Activated naive CD8-positive, alpha-beta T cell treated with anti-CD3 and anti-CD28 coated beads, Interleukin-2, amount 10 ng/mL, durations not matched to agents 7 days and 5 days (primary cell): Measurements from ENCODE around the gene SAMD4A. TPM values are rescaled to one million over a fixed set of nuclear protein-coding genes. Genes with fewer than 3 reads are reported as not detected.

Experiments used
- ATAC-seq: fragments of 150-1000 bp; cut with Tn5 transposase; one replicate; pipeline ENCODE4 v1.10.0; 2021; ENCODE audit warnings: low read depth, moderate library complexity
- POLR2A ChIA-PET: fragments of 350-600 bp; sonication (Branson Sonifier 250); formaldehyde crosslinking; loops from one replicate; lab custom pipeline; 2021; ENCODE audit warnings: antibody characterized with exemption; lab: Charles Lee
- DNase-seq: peaks from one replicate; pipeline ENCODE4 v3.0.0; 2021
- H3K27ac Mint-ChIP-seq: one replicate; pipeline ENCODE4 v1.8.0; 2022; ENCODE audit warnings: mild to moderate bottlenecking, mixed read lengths
- H3K27me3 Mint-ChIP-seq: one replicate; pipeline ENCODE4 v1.8.0; 2022; ENCODE audit warnings: mild to moderate bottlenecking, moderate library complexity, mixed read lengths
- H3K36me3 Mint-ChIP-seq: one replicate; pipeline ENCODE4 v1.8.0; 2021; ENCODE audit warnings: mild to moderate bottlenecking, mixed read lengths
- H3K4me1 Mint-ChIP-seq: one replicate; pipeline ENCODE4 v1.8.0; 2021; ENCODE audit warnings: mixed read lengths
- H3K4me3 Mint-ChIP-seq: one replicate; pipeline ENCODE4 v1.8.0; 2022; ENCODE audit warnings: mild to moderate bottlenecking, moderate library complexity, mixed read lengths
- H3K9me3 Mint-ChIP-seq: one replicate; pipeline ENCODE4 v1.8.0; 2021; ENCODE audit warnings: mixed read lengths
- total RNA-seq, 2 experiments: library from RNA; stranded (reverse); gene quantifications; one replicate each; pipeline ENCODE4 v1.2.3, GENCODE V29; 2021

The SAMD4A gene
- total RNA-seq, 2 experiments from 2014 or later = 2.6 to 2.7 TPM

DNA sequence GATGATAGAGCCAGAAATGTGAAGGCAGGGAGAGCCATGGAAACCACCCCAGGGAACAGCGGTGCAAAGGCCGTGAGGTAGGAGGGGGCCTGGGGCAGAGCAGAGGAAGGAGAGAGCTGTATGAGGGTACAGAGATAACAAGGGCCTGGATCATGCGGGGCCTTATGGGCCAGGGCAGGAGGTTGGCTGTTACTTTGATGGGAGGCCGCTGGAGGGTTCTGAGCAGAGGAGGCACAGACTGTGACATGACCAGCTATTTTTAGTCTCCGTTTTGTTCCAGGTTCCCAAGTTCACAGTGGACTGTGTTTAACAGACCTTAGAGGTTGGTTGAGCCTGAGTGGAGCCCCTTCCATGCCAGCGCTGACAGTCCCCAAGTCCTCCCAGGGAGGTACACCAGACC lies 217.1 kb downstream of the SAMD4A start:
- no peaks in the 10 kb centered on the region for H3K9me3 Mint-ChIP-seq
- H3K4me1 Mint-ChIP-seq = peaks cover 21% of the 10 kb centered on the region
- H3K36me3 Mint-ChIP-seq = no peaks in the 10 kb centered on the region
- H3K27ac Mint-ChIP-seq = no peak overlapping the region
- no peak overlapping the region for H3K4me3 Mint-ChIP-seq
- POLR2A ChIA-PET = no interaction called here
- ATAC-seq (no peak), DNase-seq (no peak)
- H3K27me3 Mint-ChIP-seq = no peaks in the 10 kb centered on the region

DNA sequence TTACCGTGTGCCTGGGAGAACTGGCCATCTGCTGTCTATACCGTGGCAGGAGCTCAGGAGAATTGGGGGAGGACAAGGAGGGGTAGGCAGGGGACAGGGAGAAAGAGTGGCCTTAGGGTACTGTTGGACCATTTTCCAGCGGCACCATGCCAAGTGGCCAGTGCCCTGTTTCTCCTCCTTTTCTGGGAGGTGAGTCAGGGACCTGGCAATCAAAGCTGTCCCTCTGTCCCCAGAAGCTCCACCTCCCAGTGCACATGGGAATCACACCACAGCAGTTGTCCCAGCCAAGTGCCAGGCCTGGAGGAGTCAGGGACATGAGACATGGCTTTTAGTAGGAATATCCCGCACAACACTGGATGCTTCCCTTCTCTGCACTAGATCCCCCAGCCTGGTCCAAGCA lies 217.7 kb downstream of the SAMD4A start:
- Mint-ChIP-seq H3K36me3 (no peaks in the 10 kb centered on the region), H3K4me1 (peaks cover 20% of the 10 kb centered on the region), H3K9me3 (no peaks in the 10 kb centered on the region), H3K27me3 (no peaks in the 10 kb centered on the region), H3K27ac (no peak overlapping the region), H3K4me3 (no peak overlapping the region)
- POLR2A ChIA-PET = interaction anchor here (1.0 kb wide), 1 partner anchor 8 kb away, joined by 3 read pairs; no protein-coding TSS in a partner anchor
- DNase-seq (no peak), ATAC-seq (no peak)

DNA sequence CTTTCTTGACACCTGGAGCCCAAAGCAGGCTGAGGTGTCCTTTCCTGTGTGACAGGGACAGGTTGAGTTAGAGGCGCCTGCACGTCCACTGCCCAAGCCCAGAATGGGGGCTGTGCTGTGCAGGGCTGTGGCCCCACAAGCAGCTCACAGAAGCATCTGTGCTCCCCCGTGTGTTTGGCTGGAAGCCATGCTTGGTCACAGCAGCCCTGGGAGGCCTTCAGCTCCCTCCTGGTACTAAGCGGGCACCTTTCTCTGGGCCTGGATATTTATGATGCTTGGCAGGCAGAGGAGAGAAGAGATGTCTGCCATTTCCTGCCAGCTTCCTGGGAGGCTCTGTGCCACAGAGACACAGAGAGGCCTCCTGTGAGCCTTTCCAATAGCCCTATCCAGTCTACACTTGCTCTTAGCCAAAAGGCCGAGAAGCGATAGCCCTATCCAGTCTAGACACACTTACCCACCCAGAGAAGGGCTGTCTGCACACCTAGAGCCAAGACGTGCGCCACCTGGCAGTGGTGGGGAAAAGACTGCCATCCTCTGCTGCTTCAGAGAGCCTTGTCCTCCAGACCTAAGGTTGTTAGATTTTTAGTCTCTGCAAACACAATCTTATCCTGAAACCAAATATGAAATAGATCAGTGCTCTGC lies 218.3 kb downstream of the SAMD4A start:
- H3K27me3 Mint-ChIP-seq = no peaks in the 10 kb centered on the region
- ATAC-seq (no peak), DNase-seq (no peak)
- no peaks in the 10 kb centered on the region for H3K36me3 Mint-ChIP-seq
- no peak overlapping the region for H3K4me3 Mint-ChIP-seq
- POLR2A ChIA-PET = interaction anchor here (1.0 kb wide), 1 partner anchor 9 kb away, joined by 3 read pairs; no protein-coding TSS in a partner anchor
- H3K9me3 Mint-ChIP-seq = no peaks in the 10 kb centered on the region
- no peak overlapping the region for H3K27ac Mint-ChIP-seq
- H3K4me1 Mint-ChIP-seq = peaks cover 20% of the 10 kb centered on the region

DNA sequence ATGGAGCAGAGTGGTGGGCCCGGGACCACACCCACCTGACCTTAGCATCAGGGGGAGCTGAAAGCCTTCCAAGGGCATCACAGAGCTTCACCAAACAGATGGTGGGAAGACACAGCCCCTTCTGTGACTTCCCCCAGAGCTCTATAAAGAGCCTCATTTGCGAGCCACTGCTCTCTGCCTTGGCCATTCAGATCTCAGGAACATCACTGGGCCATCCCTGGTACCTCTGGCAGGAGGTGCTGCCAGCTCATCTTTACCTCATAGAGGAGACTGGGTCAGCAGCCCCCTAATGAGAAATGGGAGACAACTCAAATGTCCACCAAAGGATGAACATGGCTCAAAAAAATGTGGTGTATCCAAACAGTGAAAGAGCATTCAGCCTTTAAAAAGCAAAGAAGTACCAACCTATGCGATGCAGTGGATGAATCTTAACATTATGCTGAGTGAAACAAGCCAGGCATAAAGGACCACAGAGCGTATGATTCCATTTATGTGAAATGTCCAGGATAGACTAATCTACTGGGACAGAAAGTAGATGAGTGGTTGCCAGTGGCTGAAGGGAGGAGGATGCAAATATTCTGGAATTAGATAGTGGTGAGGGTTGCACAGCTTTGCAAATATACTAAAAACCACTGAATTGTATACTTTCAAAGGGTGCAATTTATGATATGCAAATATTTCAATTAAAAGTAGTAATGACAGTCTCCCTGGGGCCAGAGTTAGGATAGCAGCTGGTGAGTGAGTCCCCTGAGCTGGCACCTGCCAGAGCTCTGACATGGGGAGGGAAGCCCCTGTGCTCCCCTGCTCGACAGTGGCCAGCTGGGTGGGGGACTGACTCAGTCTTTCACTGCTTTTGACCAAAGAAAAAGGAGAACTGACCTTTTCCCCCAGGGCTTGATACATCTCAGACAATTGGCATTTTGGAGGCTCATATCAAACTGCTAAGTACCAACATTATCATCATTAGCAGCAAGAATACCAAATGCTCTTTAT lies 219.1 kb downstream of the SAMD4A start:
- POLR2A ChIA-PET = interaction anchor here (1.0 kb wide), 1 partner anchor 10 kb away, joined by 3 read pairs; no protein-coding TSS in a partner anchor
- Mint-ChIP-seq H3K4me3 (no peak overlapping the region), H3K27ac (no peak overlapping the region), H3K4me1 (peaks cover 18% of the 10 kb centered on the region), H3K36me3 (no peaks in the 10 kb centered on the region), H3K27me3 (no peaks in the 10 kb centered on the region), H3K9me3 (no peaks in the 10 kb centered on the region)
- DNase-seq (no peak), ATAC-seq (no peak)

DNA sequence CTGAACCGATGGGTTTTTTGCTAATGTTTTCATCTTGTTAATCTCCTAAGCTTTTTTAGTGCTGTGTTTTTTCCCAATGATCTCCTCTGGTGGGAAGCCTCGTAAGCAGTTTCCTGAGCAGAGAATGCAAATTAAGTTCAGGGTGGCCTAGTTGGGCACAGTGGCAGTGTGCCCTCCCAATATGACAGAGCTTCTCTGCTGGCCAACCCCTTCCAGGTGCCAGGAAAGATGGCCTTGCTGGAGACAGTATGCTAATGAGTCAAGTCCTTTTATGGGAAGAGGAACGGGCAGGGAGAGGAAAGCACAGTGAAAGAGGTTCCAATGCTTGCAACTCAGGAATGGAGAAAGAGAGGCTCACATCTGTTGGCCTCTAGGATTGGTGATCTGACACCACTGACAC lies 219.9 kb downstream of the SAMD4A start:
- Mint-ChIP-seq H3K27me3 (no peaks in the 10 kb centered on the region), H3K36me3 (no peaks in the 10 kb centered on the region), H3K27ac (no peak overlapping the region), H3K4me3 (no peak overlapping the region), H3K4me1 (peaks cover 18% of the 10 kb centered on the region), H3K9me3 (no peaks in the 10 kb centered on the region)
- ATAC-seq = no peak
- DNase-seq = no peak
- POLR2A ChIA-PET = no interaction called here

DNA sequence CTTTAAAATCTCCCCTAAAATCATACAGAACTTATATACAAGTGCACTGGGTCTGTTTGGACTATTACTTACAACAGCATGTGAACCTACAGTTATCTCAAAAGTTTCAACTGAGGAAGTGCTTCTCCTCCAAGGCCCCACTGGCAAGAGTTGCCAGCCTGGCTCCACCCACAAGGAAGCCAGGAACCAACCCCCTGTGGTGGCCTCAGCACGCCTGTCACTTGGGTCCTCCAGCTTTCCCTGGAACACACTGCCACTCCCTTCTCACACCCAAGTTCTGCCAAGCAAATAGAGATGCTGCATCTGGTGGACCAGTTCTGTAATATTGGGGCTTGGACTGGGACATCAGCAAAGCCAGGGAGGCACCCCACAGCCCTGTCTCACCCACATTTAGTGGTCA lies 220.3 kb downstream of the SAMD4A start:
- H3K36me3 Mint-ChIP-seq = no peaks in the 10 kb centered on the region
- H3K4me3 Mint-ChIP-seq = no peak overlapping the region
- ATAC-seq = no peak
- H3K4me1 Mint-ChIP-seq = peaks cover 18% of the 10 kb centered on the region
- no peaks in the 10 kb centered on the region for H3K9me3 Mint-ChIP-seq
- no peak for DNase-seq
- POLR2A ChIA-PET = no interaction called here
- H3K27ac Mint-ChIP-seq = no peak overlapping the region
- H3K27me3 Mint-ChIP-seq = no peaks in the 10 kb centered on the region

DNA sequence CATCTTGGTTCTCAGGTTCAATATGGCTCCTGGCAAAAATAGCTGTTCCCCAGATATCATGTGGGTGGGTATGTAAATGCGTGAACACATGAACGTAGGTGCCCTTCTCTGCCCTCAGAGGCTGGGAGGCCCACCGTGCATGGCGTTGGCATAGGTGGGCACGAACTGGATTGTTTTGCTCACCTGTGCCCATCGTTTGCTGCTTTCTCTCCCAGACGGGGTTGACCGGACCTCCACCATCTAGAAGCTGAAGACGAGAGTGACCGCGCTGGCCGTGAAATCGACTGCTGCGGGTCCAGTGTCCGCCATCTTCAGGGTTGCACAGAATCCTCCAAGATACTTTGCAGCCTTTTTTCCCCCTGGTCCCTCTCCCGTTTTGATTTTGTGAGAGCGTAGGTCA lies 221.8 kb downstream of the SAMD4A start:
- DNase-seq = no peak
- Mint-ChIP-seq H3K36me3 (no peaks in the 10 kb centered on the region), H3K4me1 (peaks cover 7% of the 10 kb centered on the region), H3K27me3 (no peaks in the 10 kb centered on the region), H3K27ac (no peak overlapping the region), H3K9me3 (no peaks in the 10 kb centered on the region), H3K4me3 (no peak overlapping the region)
- POLR2A ChIA-PET = no interaction called here
- no peak for ATAC-seq

DNA sequence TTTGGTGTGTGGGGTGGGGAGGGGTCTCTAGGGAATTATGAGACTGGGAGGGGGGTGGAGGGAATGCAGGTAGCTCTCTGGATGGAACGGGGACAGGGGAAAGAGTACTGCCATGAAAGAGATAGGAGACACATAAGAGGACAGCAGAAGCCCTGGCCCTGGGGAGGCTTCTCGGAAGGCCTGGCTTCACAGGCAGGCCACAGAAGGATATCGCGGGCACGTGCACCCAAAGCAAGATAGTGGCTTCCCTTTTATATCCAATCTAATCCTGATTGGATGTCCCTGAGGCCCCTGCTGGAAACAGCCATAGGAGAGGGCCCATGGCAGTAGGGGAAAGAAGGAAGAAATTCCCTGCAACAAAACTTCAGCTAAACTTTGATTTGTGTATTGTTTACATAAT lies 222.2 kb downstream of the SAMD4A start:
- H3K27ac Mint-ChIP-seq = no peak overlapping the region
- no peak for ATAC-seq
- no peaks in the 10 kb centered on the region for H3K36me3 Mint-ChIP-seq
- H3K4me1 Mint-ChIP-seq = peaks cover 7% of the 10 kb centered on the region
- DNase-seq = no peak
- no peak overlapping the region for H3K4me3 Mint-ChIP-seq
- POLR2A ChIA-PET = no interaction called here
- no peaks in the 10 kb centered on the region for H3K27me3 Mint-ChIP-seq
- no peaks in the 10 kb centered on the region for H3K9me3 Mint-ChIP-seq

DNA sequence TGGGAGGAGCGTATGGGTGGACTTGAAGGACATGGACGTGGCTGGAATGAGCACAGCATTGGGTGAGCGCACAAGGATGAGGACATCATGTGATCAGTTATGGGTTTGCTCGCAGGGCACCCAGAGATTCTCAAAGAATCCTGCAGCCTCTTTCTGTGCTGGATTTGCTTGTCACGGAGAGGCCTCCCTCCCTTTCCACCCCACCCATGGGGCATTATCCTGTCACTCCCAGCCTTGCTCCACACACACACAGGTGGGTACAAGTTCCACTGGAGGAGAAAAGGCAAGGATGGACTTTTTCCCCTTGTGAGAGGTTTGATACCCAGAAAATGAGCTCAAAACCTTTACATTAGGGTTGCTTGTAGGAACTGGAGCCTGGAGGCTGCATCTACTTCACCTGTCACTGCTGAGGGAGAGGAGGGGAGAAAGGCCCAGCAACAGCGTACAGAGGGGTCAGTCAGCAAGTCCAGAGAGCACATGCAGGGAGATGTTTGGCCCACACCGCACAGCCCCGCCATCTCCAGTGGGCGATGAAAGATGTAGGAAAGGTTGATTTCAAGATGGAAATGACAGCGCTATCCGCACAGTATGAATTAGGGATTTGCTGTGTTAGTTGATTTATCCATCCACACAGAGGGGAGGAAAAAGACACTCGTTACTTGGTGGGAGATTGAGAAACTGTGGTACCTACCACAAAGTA lies 223.0 kb downstream of the SAMD4A start:
- POLR2A ChIA-PET = no interaction called here
- DNase-seq (no peak), ATAC-seq (no peak)
- Mint-ChIP-seq H3K27ac (no peak overlapping the region), H3K4me3 (no peak overlapping the region), H3K36me3 (no peaks in the 10 kb centered on the region), H3K27me3 (no peaks in the 10 kb centered on the region), H3K4me1 (peaks cover 7% of the 10 kb centered on the region), H3K9me3 (no peaks in the 10 kb centered on the region)

DNA sequence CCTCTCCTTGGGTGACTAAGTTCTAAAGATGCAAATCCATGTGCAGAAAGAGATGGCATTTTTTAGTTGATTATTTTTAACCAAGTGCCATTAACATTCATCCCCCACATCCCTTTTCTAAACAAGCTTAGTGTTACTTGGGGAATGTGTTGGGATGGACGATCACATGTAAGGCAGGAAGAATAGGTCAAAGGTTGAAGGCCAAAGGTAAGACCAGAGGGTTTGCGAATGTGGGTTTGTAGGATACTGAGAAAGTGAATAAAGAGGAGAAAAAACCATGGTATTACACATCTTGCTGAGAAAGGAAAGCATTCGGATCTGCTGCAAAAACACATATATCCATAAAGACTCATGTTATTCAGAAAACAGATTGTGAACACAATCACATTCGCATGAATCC lies 224.1 kb downstream of the SAMD4A start:
- Mint-ChIP-seq H3K9me3 (peaks cover 3% of the 10 kb centered on the region), H3K27ac (no peak overlapping the region), H3K4me3 (no peak overlapping the region), H3K36me3 (no peaks in the 10 kb centered on the region), H3K27me3 (no peaks in the 10 kb centered on the region), H3K4me1 (peaks cover 7% of the 10 kb centered on the region)
- DNase-seq = no peak
- POLR2A ChIA-PET = no interaction called here
- ATAC-seq = no peak

DNA sequence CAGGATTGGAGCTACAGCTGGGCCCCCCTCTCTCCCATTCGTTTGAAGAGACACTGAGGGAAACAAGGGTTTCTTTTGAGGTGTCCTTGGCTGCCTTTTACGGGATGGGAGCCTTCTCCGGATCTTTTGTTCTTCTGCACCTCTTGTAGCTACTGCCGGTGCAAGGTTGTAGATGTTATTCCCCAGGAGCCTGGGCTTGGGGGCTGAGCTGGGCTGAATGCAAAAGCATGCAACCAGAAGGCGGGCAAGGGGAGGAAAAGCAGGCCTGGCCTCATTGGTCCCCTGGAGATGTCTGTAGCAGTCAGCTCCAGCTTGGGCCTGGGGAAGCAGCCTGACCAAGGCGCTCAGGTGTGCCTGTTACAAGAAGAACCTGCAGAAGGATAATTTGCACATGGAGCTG lies 225.4 kb downstream of the SAMD4A start:
- peaks cover 3% of the 10 kb centered on the region for H3K9me3 Mint-ChIP-seq
- ATAC-seq = no peak
- no peak for DNase-seq
- H3K27ac Mint-ChIP-seq = no peak overlapping the region
- POLR2A ChIA-PET = no interaction called here
- no peak overlapping the region for H3K4me3 Mint-ChIP-seq
- H3K27me3 Mint-ChIP-seq = no peaks in the 10 kb centered on the region
- H3K4me1 Mint-ChIP-seq = peaks cover 1% of the 10 kb centered on the region
- H3K36me3 Mint-ChIP-seq = no peaks in the 10 kb centered on the region

DNA sequence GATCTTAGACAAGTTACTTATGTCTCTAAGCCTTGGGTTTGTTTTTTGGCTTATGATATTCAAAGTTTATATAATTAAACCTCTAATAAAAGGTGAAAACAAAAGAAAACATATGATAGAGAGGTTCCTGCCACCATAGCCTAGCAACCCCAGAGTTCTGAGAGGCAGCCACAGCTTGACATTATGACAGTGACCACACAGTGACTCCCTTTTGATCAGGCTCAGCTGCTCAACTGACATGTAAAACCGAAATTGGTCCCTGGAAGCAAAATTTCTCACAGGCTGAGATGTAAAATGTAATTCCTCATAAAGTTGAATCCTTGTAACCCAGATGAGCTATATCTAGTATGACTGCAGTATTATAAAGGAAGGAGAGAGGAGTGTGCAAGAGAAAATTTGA lies 227.2 kb downstream of the SAMD4A start:
- no peak overlapping the region for H3K27ac Mint-ChIP-seq
- H3K4me1 Mint-ChIP-seq = no peaks in the 10 kb centered on the region
- DNase-seq = no peak
- no peak overlapping the region for H3K4me3 Mint-ChIP-seq
- ATAC-seq = no peak
- POLR2A ChIA-PET = no interaction called here
- H3K27me3 Mint-ChIP-seq = peaks cover 8% of the 10 kb centered on the region
- H3K9me3 Mint-ChIP-seq = peaks cover 3% of the 10 kb centered on the region
- H3K36me3 Mint-ChIP-seq = no peaks in the 10 kb centered on the region

DNA sequence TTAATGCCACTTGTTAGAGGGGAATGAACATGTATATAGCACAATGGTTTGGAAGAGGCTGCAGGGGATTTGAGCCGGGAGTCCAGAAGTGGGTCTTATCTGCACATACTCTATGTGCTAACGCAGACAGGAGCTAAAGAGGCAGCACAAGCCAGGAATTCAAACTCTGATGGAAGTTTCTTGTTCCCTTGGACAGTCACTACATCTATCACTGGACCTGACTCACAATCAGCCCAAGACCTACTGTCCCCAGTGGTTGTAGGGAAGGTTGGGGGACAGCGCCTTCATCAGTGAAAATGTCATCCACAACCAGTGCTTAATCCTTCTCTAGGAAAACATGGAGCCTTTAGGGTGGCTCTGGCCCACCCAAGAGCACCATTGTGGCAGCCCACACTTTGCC lies 227.9 kb downstream of the SAMD4A start:
- DNase-seq = no peak
- H3K27me3 Mint-ChIP-seq = peaks cover 10% of the 10 kb centered on the region
- ATAC-seq = no peak
- no peaks in the 10 kb centered on the region for H3K36me3 Mint-ChIP-seq
- no peak overlapping the region for H3K27ac Mint-ChIP-seq
- H3K9me3 Mint-ChIP-seq = peaks cover 3% of the 10 kb centered on the region
- H3K4me3 Mint-ChIP-seq = no peak overlapping the region
- no peaks in the 10 kb centered on the region for H3K4me1 Mint-ChIP-seq
- POLR2A ChIA-PET = no interaction called here
